Uterus (tissue), 4 donors: ENCODE measurements around the gene RAB34. TPM values are rescaled to one million over a fixed set of nuclear protein-coding genes. Genes with fewer than 3 reads are reported as not detected.

Experiments
- DNase-seq, 2 donors: peaks; one replicate each; pipeline ENCODE4 v3.0.0-alpha.2; 2019 to 2020
- H3K27ac ChIP-seq, 2 donors: fragments of 200-600 bp; sonication (generic); 1 replicate in 1 of 2; 2 replicates in 1 of 2; pipeline ENCODE4 v1.5.1; 2016 to 2018
- H3K27me3 ChIP-seq, 2 donors: fragments of 200-600 bp; sonication (generic); one replicate each; pipeline ENCODE4 v1.5.1; 2018 to 2019; ENCODE audit warnings: control low read depth in 1 of 2
- H3K36me3 ChIP-seq, 2 donors: fragments of 200-600 bp; sonication (generic); one replicate each; pipeline ENCODE4 v1.5.1; 2019; ENCODE audit warnings: control low read depth in 1 of 2
- H3K4me1 ChIP-seq, 2 donors: fragments of 200-600 bp; sonication (generic); one replicate each; pipeline ENCODE4 v1.5.1; 2018 to 2019; ENCODE audit warnings: control low read depth in 1 of 2
- H3K4me3 ChIP-seq, 2 donors: fragments of 200-600 bp; sonication (generic); 1 replicate in 1 of 2; 2 replicates in 1 of 2; pipeline ENCODE4 v1.5.1; 2018 to 2019; ENCODE audit warnings: mild to moderate bottlenecking in 1 of 2
- H3K9me3 ChIP-seq, 2 donors: fragments of 200-600 bp; sonication (generic); one replicate each; pipeline ENCODE4 v1.5.1; 2019; ENCODE audit warnings: control low read depth in 1 of 2
- CTCF ChIP-seq, 4 experiments: fragments of 200-600 bp in 2 of 4; fragments of 450-650 bp in 2 of 4; sonication (generic) in 2 of 4; IDR thresholded peaks; one replicate each; pipeline ENCODE4 v1.5.1; 2016 to 2019; ENCODE audit warnings: antibody characterized with exemption in 4 of 4, mild to moderate bottlenecking in 2 of 4, moderate library complexity in 1 of 4
- POLR2A ChIP-seq, 2 donors: fragments of 450-650 bp; IDR thresholded peaks; one replicate each; pipeline ENCODE4 v1.6.1; 2016; ENCODE audit warnings: antibody characterized with exemption in 2 of 2, mild to moderate bottlenecking in 1 of 2, moderate library complexity in 1 of 2
- intact Hi-C: fragments of 100-400 bp; cut with DNase I; formaldehyde crosslinking; loops from one replicate; pipeline ENCODE4 v1.15.1; 2023; ENCODE audit warnings: low total_unique reads
- small RNA-seq: library from RNA; depleted of rRNA; stranded (forward); fragments of <200 nt; gene quantifications from one replicate; pipeline ENCODE3, GENCODE V24; 2016
- total RNA-seq, 4 donors: library from RNA; depleted of rRNA in 3 of 4; stranded (reverse); fragments of >200 nt in 3 of 4; gene quantifications; one replicate each; pipeline versions ENCODE4 v1.1.0 to v1.2.4, GENCODE V29; 2014 to 2023
- donor health status: DM: yes; HTN: yes; CAD: no.

The RAB34 gene
- total RNA-seq, 4 donors from 2014 or later, result 113 to 411 (median 126) TPM

- DNase-seq, result no peak
- Histone ChIP-seq H3K4me3 (no peak overlapping the region), H3K36me3 (no peaks in the 10 kb centered on the region), H3K27ac (no peak overlapping the region), H3K9me3 (no peaks in the 10 kb centered on the region), H3K27me3 (no peaks in the 10 kb centered on the region), H3K4me1 (no peaks in the 10 kb centered on the region)
- TF ChIP-seq POLR2A (IDR thresholded peaks at IDR 0.05), result no peak
- TF ChIP-seq CTCF (IDR thresholded peaks at IDR 0.05), result no peak
- intact Hi-C loops, result no loop called here
These were observed 42.2 kb downstream of the RAB34 start for GRCh38 chr17:28675490-28675889.

- no peaks in the 10 kb centered on the region for H3K36me3 ChIP-seq
- H3K4me1 ChIP-seq, result no peaks in the 10 kb centered on the region
- no peak overlapping the region for H3K27ac ChIP-seq
- no peak for DNase-seq
- intact Hi-C loops, result no loop called here
- H3K9me3 ChIP-seq, result no peaks in the 10 kb centered on the region
- H3K4me3 ChIP-seq, result no peak overlapping the region
- no peak for TF ChIP-seq CTCF (IDR thresholded peaks at IDR 0.05)
- H3K27me3 ChIP-seq, result no peaks in the 10 kb centered on the region
These were observed 47.8 kb downstream of the RAB34 start for GRCh38 chr17:28669918-28670317.

- H3K9me3 ChIP-seq, result no peaks in the 10 kb centered on the region
- H3K27me3 ChIP-seq, result no peaks in the 10 kb centered on the region
- no peak overlapping the region for H3K4me3 ChIP-seq
- H3K4me1 ChIP-seq, result peaks cover 0 to 10% of the 10 kb centered on the region in 2 donors
- H3K36me3 ChIP-seq, result no peaks in the 10 kb centered on the region
- no peak for TF ChIP-seq POLR2A (IDR thresholded peaks at IDR 0.05)
- DNase-seq, result no peak
- no peak overlapping the region for H3K27ac ChIP-seq
- intact Hi-C loops, result no loop called here
These were observed 49.8 kb downstream of the RAB34 start for GRCh38 chr17:28667870-28668269.

GRCh38 chr17:28665994-28666393, 51.7 kb downstream of the RAB34 start:
- TF ChIP-seq CTCF (IDR thresholded peaks at IDR 0.05) (no peak), POLR2A (IDR thresholded peaks at IDR 0.05) (no peak)
- no peaks in the 10 kb centered on the region for H3K9me3 ChIP-seq
- no peak for DNase-seq
- no peak overlapping the region for H3K4me3 ChIP-seq
- intact Hi-C loops, result no loop called here
- H3K4me1 ChIP-seq, result peaks cover 0 to 12% of the 10 kb centered on the region in 2 donors
- no peaks in the 10 kb centered on the region for H3K36me3 ChIP-seq
- H3K27ac ChIP-seq, result no peak overlapping the region
- no peaks in the 10 kb centered on the region for H3K27me3 ChIP-seq

Small RNAs within 50 kb of the gene (small RNA-seq; reads per million reads assigned to genes)
- gene SNORD42A, result not detected
- not detected for gene SNORD42B
- gene SNORD4A, result not detected
- not detected for gene SNORD4B

Other genes with a start within 250 kb of the RAB34 start
- not detected for gene SLC13A2, start 244.2 kb downstream of the RAB34 start, total RNA-seq
- gene FOXN1, start 211.5 kb downstream of the RAB34 start, total RNA-seq, result not detected
- gene UNC119, start 165.2 kb downstream of the RAB34 start, total RNA-seq, result 10 to 100 TPM in 3 of 4 donors, 1 to 10 TPM in 1; 4.1 to 28.5 (median 21.6) TPM
- 10 to 100 TPM in 2 of 4 donors, 1 to 10 TPM in 2; 7.2 to 48.3 (median 26.6) TPM for gene PIGS, start 146.3 kb downstream of the RAB34 start, total RNA-seq
- 10 to 100 TPM in 2 of 4 donors, 1 to 10 TPM in 2; 4.1 to 17.8 (median 11.1) TPM for gene ALDOC, start 141.0 kb downstream of the RAB34 start, total RNA-seq
- gene SPAG5, start 118.8 kb downstream of the RAB34 start, total RNA-seq, result 10 to 100 TPM in 1 of 4 donors, 1 to 10 TPM in 2, not detected in 1; 1.5 to 21.4 (median 7.0) TPM
- 10 to 100 TPM in 2 of 4 donors, 1 to 10 TPM in 1, not detected in 1; 5.9 to 19.6 (median 11.3) TPM for gene RSKR, start 103.7 kb downstream of the RAB34 start, total RNA-seq
- 100 to 1,000 TPM in 1 of 4 donors, 10 to 100 TPM in 3; 35.0 to 126 (median 68.5) TPM for gene BLTP2, start 72.7 kb downstream of the RAB34 start, total RNA-seq
- 10 to 100 TPM; 35.9 to 50.1 (median 43.3) TPM for gene SDF2, start 56.0 kb downstream of the RAB34 start, total RNA-seq
- gene SUPT6H, start 55.7 kb downstream of the RAB34 start, total RNA-seq, result 10 to 100 TPM; 15.3 to 84.5 (median 47.5) TPM
- gene PROCA1, start 6.0 kb downstream of the RAB34 start, total RNA-seq, result 1 to 10 TPM in 2 of 4 donors, not detected in 2; 2.6 to 3.6 TPM
- 1,000 to 10,000 TPM in 2 of 4 donors, 100 to 1,000 TPM in 2; 244 to 1,659 (median 911) TPM for gene RPL23A, start 2.1 kb upstream of the RAB34 start, total RNA-seq
- gene TLCD1, start 8.4 kb upstream of the RAB34 start, total RNA-seq, result 1 to 10 TPM in 2 of 4 donors, not detected in 2; 1.3 to 1.4 TPM
- 1 to 10 TPM in 3 of 4 donors, not detected in 1; 1.2 to 5.0 (median 1.3) TPM for gene NEK8, start 10.9 kb upstream of the RAB34 start, total RNA-seq
- gene TRAF4, start 26.1 kb upstream of the RAB34 start, total RNA-seq, result 10 to 100 TPM in 2 of 4 donors, under 1 TPM in 2; under 0.01 to 22.4 (median 11.4) TPM
- gene FAM222B, start 124.9 kb upstream of the RAB34 start, total RNA-seq, result 10 to 100 TPM in 1 of 4 donors, 1 to 10 TPM in 3; 2.4 to 24.3 (median 4.2) TPM
- 10 to 100 TPM; 19.0 to 67.6 (median 32.3) TPM for gene ERAL1, start 137.1 kb upstream of the RAB34 start, total RNA-seq
- 100 to 1,000 TPM in 1 of 4 donors, 10 to 100 TPM in 3; 31.3 to 117 (median 37.4) TPM for gene FLOT2, start 179.9 kb upstream of the RAB34 start, total RNA-seq
- gene DHRS13, start 185.2 kb upstream of the RAB34 start, total RNA-seq, result 10 to 100 TPM in 3 of 4 donors, under 1 TPM in 1; 0.26 to 17.4 (median 13.6) TPM
- 10 to 100 TPM; 22.1 to 78.4 (median 55.2) TPM for gene PHF12, start 233.7 kb upstream of the RAB34 start, total RNA-seq